Activated T-helper 1 cell treated with Interleukin-2 at 50 U/mL for 16 hours (primary cell): Measurements from ENCODE around the gene ZBTB7C.

ENCODE experiments used
- DNase-seq: peaks from one replicate; pipeline ENCODE4 v3.0.0-alpha.2; 2020; ENCODE audit warnings: low read depth

ZBTB7C gene

GRCh38 chr18:48138660-48139430 lies 270.3 kb downstream of the ZBTB7C start:
- no peak for DNase-seq

- no peak for DNase-seq
Observed at GRCh38 chr18:48138210-48138609, 271.0 kb downstream of the ZBTB7C start.

- DNase-seq, result no peak
Observed at GRCh38 chr18:48137374-48138081, 271.7 kb downstream of the ZBTB7C start.

- DNase-seq, result no peak
Observed at GRCh38 chr18:48136827-48137373, 272.3 kb downstream of the ZBTB7C start.

GRCh38 chr18:48136051-48136826 lies 272.9 kb downstream of the ZBTB7C start:
- DNase-seq, result no peak

GRCh38 chr18:48135436-48135966 lies 273.7 kb downstream of the ZBTB7C start:
- DNase-seq, result no peak

- no peak for DNase-seq
Observed at GRCh38 chr18:48134609-48135008, 274.6 kb downstream of the ZBTB7C start.

- DNase-seq, result no peak
Observed at GRCh38 chr18:48133671-48134251, 275.4 kb downstream of the ZBTB7C start.

GRCh38 chr18:48132797-48133655 lies 276.2 kb downstream of the ZBTB7C start:
- DNase-seq, result no peak

GRCh38 chr18:48131042-48131441 lies 278.1 kb downstream of the ZBTB7C start:
- no peak for DNase-seq

GRCh38 chr18:48129621-48130082 lies 279.5 kb downstream of the ZBTB7C start:
- DNase-seq, result no peak

GRCh38 chr18:48127606-48128005 lies 281.6 kb downstream of the ZBTB7C start:
- DNase-seq, result no peak

- no peak for DNase-seq
Observed at GRCh38 chr18:48126240-48126639, 282.9 kb downstream of the ZBTB7C start.

- DNase-seq, result no peak
Observed at GRCh38 chr18:48125724-48126123, 283.5 kb downstream of the ZBTB7C start.

- DNase-seq, result no peak
Observed at GRCh38 chr18:48124857-48125626, 284.1 kb downstream of the ZBTB7C start.

- DNase-seq, result no peak
Observed at GRCh38 chr18:48123941-48124340, 285.2 kb downstream of the ZBTB7C start.

GRCh38 chr18:48123324-48123723 lies 285.9 kb downstream of the ZBTB7C start:
- DNase-seq, result no peak

- DNase-seq, result no peak
Observed at GRCh38 chr18:48122816-48123215, 286.4 kb downstream of the ZBTB7C start.

GRCh38 chr18:48122376-48122775 lies 286.8 kb downstream of the ZBTB7C start:
- no peak for DNase-seq

- DNase-seq, result no peak
Observed at GRCh38 chr18:48121752-48122151, 287.4 kb downstream of the ZBTB7C start.
